ENCODE results near the gene CD82.

- TF ChIP-seq CTCF (IDR thresholded peaks at IDR 0.05) (no peak), POLR2A (IDR thresholded peaks at IDR 0.05) (no peak)
These were observed 44.9 kb downstream of the CD82 start for GRCh38 chr11:44610186-44610955.
